ENCODE measurements around the gene CETN1.

The CETN1 gene

DNA sequence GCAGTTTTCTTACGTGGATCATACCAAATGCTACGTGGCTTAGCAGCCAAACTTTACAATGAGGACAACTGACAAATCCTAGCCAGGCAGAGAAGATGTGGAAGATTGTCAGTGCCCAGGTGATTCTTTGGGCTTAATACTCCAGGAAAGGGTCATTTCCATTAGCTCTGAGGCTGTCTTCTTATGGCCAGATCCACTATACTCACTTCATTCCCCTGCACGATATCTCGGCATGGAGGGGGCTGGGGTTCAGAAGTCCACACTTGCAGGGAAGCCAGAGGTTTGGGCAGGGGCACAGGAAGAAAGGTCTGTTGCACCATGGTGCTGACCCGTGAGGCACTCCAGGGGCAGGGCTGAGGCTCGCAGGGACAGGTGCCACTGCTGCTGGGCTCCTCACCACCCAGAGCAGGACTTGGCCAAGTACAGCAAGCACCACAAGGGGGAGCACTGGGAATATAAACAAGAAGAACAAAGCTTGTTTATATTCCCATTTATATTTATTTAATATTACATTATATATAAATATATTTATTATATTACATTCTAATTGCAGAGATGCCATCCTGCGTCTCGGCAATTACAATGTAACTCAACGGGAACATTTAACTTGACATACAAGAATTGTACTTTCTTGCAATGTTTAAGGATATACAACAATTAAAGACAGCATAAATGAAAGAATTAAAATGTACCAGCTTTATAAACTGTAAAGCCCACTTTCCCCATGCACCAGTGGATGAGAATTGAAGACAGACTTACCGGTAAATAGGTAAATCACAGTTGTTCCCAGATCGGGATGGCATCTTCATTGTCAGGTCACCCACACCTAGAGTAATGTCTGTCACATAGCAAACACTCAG is 43.8 kb downstream of the CETN1 start:
- DNase-seq (ENCODE audit: low read depth in 2 of 2): peak; percentile 30 to 43

- no peak for DNase-seq (ENCODE audit: low read depth in 2 of 2)
Observed at GRCh38 chr18:627231-627630, 47.1 kb downstream of the CETN1 start.

DNA sequence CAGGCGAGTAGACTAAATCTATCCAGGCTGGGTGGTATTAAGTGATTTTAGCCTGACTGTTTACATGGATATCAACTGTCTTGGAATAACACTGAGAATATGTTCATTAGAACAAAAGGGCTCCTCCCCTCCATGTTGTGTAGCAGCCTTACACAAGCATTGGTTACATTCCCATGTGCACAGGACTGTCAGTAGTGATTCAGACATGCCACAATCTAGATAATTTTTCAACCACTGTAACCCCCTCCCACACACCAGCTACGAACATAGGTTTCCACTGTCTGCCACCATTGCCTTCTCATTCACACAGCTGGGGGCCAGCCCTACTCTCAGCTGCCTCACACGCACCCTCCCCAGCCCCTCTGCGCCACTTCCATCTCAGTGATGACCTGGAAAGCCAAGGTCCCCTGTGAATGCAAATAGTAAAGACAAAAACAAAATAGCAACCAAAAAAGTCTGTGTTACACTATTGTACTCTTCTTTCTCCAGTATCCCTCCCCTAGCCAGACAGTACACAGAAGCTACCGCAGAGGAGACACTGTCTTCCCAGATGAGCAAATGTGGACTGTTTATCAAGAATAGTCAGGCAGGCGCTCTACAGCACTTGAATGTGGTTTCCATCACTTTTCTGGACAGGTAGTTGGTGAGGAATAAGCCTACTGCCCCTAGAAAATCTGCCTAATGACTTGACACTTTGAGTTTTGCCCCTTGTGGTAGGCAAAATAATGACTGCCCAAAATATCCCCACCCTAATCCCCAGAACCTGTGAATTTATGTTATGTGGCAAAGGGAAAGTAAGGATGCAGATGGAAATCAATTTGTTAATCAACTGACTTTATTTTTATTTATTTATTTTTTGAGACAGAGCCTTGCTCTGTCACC is 49.3 kb downstream of the CETN1 start:
- no peak for DNase-seq (ENCODE audit: low read depth in 2 of 2)

DNA sequence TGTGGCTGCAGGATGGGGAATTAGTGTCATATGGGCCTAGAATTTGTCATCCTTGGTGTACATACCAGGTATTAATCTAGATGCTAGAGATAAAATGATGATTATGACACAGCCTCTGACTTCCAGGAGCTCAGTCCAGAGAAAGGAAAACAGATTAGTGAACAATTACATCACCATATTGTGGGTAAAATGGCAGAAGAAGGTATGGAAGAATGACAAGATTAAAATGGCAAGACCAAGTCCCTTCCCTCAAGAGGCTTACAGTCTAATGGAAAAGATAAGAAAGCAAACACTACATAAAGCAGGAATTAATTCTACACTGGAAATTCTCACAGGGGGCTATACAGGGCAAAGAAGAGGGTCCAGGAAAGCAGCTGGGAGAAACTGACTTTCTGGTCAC is 51.4 kb downstream of the CETN1 start:
- no peak for DNase-seq (ENCODE audit: low read depth in 2 of 2)
